GM15510 (cell line): ENCODE data around the gene UBE2E2.

Experiments used
- POLR2A ChIP-seq: IDR thresholded peaks from 3 replicates; pipeline ENCODE4 v1.6.1; 2011; ENCODE audit warnings: borderline replicate concordance; ENCODE audit not compliant: insufficient read length; ENCODE audit errors: extremely low read depth

The UBE2E2 gene

GRCh38 chr3:23209747-23210487, 6.8 kb downstream of the UBE2E2 start:
- no peak for TF ChIP-seq POLR2A

- TF ChIP-seq POLR2A = no peak
Observed at GRCh38 chr3:23213813-23214212, 10.7 kb downstream of the UBE2E2 start.

GRCh38 chr3:23217872-23218554, 14.9 kb downstream of the UBE2E2 start:
- no peak for TF ChIP-seq POLR2A

- no peak for TF ChIP-seq POLR2A
Observed at GRCh38 chr3:23219117-23219516, 16.0 kb downstream of the UBE2E2 start.

GRCh38 chr3:23219552-23219951, 16.4 kb downstream of the UBE2E2 start:
- no peak for TF ChIP-seq POLR2A

GRCh38 chr3:23221136-23221535, 18.0 kb downstream of the UBE2E2 start:
- no peak for TF ChIP-seq POLR2A

GRCh38 chr3:23232016-23232415, 28.9 kb downstream of the UBE2E2 start:
- TF ChIP-seq POLR2A = no peak

GRCh38 chr3:23232854-23233253, 29.7 kb downstream of the UBE2E2 start:
- TF ChIP-seq POLR2A = no peak

GRCh38 chr3:23235264-23235663, 32.1 kb downstream of the UBE2E2 start:
- TF ChIP-seq POLR2A = no peak

- TF ChIP-seq POLR2A = no peak
Observed at GRCh38 chr3:23236890-23237289, 33.8 kb downstream of the UBE2E2 start.

GRCh38 chr3:23238156-23238555, 35.0 kb downstream of the UBE2E2 start:
- no peak for TF ChIP-seq POLR2A

- TF ChIP-seq POLR2A = no peak
Observed at GRCh38 chr3:23238578-23238977, 35.5 kb downstream of the UBE2E2 start.

GRCh38 chr3:23239211-23240068, 36.3 kb downstream of the UBE2E2 start:
- no peak for TF ChIP-seq POLR2A

- TF ChIP-seq POLR2A = no peak
Observed at GRCh38 chr3:23240171-23240785, 37.2 kb downstream of the UBE2E2 start.

- no peak for TF ChIP-seq POLR2A
Observed at GRCh38 chr3:23241256-23241655, 38.1 kb downstream of the UBE2E2 start.
